Sigmoid colon (tissue), 7 donors: ENCODE measurements around the gene TNFRSF12A. TPM values are rescaled to one million over a fixed set of nuclear protein-coding genes. Genes with fewer than 3 reads are reported as not detected.

ENCODE experiments used
- DNase-seq: peaks from one replicate; pipeline ENCODE4 v3.0.0-alpha.2; 2019
- H3K27ac ChIP-seq, 4 donors: fragments of 200-600 bp; sonication (generic); one replicate each; pipeline ENCODE4 v1.5.1; 2016 to 2019; ENCODE audit warnings: mild to moderate bottlenecking in 1 of 4
- H3K27me3 ChIP-seq, 3 donors: fragments of 200-600 bp; sonication (generic); one replicate each; pipeline ENCODE4 v1.5.1; 2019; ENCODE audit warnings: mild to moderate bottlenecking in 1 of 3
- H3K36me3 ChIP-seq, 4 donors: fragments of 200-600 bp; sonication (generic); one replicate each; pipeline ENCODE4 v1.5.1; 2016 to 2019
- H3K4me1 ChIP-seq, 4 donors: fragments of 200-600 bp; sonication (generic); one replicate each; pipeline ENCODE4 v1.5.1; 2017 to 2019
- H3K4me3 ChIP-seq, 4 donors: fragments of 200-600 bp; sonication (generic); one replicate each; pipeline ENCODE4 v1.5.1; 2017 to 2019; ENCODE audit warnings: mild to moderate bottlenecking in 2 of 4, moderate library complexity in 1 of 4
- H3K9me3 ChIP-seq, 4 donors: fragments of 200-600 bp in 3 of 4; sonication (generic) in 3 of 4; one replicate each; pipeline versions ENCODE4 v1.5.1 to v1.6.1; 2013 to 2019
- CTCF ChIP-seq, 4 experiments: fragments of 450-650 bp in 3 of 4; fragments of 200-600 bp in 1 of 4; IDR thresholded peaks; one replicate each; pipeline ENCODE4 v1.5.1; 2016 to 2019; ENCODE audit warnings: antibody characterized with exemption in 4 of 4, mild to moderate bottlenecking in 3 of 4, moderate library complexity in 2 of 4
- EP300 ChIP-seq, 4 donors: sonication (generic); formaldehyde crosslinking; IDR thresholded peaks; one replicate each; pipeline ENCODE4 v1.6.1; 2017; ENCODE audit warnings: antibody characterized with exemption in 4 of 4
- POLR2A ChIP-seq, 2 donors: fragments of 450-650 bp; IDR thresholded peaks; one replicate each; pipeline ENCODE4 v1.6.1; 2016; ENCODE audit warnings: antibody characterized with exemption in 2 of 2, mild to moderate bottlenecking in 2 of 2, moderate library complexity in 2 of 2
- POLR2AphosphoS5 ChIP-seq, 4 donors: sonication (generic); formaldehyde crosslinking; IDR thresholded peaks; one replicate each; pipeline ENCODE4 v1.6.1; 2017; ENCODE audit warnings: antibody characterized with exemption in 4 of 4
- WGBS, 2 donors: extraction: QIAGEN DNeasy Blood & Tissue Kit; methylation state at CpG; one replicate each; pipeline ENCODE4 v1.1.7; 2013; 5-methylcytosine and 5-hydroxymethylcytosine counted together
- intact Hi-C: fragments of 100-400 bp; cut with DNase I; formaldehyde crosslinking; loops from one replicate; pipeline ENCODE4 v1.15.1; 2023
- polyA plus RNA-seq, 3 donors: library from polyadenylated mRNA; stranded (reverse); fragments of 200-250 nt; gene quantifications; one replicate each; pipeline ENCODE4 v1.2.3, GENCODE V29; 2013
- total RNA-seq, 4 donors: library from RNA; depleted of rRNA; stranded (reverse); fragments of >200 nt; gene quantifications; one replicate each; pipeline ENCODE4 v1.1.0, GENCODE V29; 2016
- donor health status: healthy with polysubstance abuse.
- donor health status: Bipolar disorder and iron deficiency.
- donor health status: healthy.

Gene TNFRSF12A
- total and polyA plus RNA-seq, 7 donors, result 6.1 to 78.2 (median 10.3) TPM

- intact Hi-C loops, result loop anchor here (2.0 kb wide), 2 partner anchors 70 to 108 kb away; no protein-coding TSS in a partner anchor
- H3K27me3 ChIP-seq, result peaks cover 0 to 12% (median 0%) of the 10 kb centered on the region in 3 donors
- H3K36me3 ChIP-seq, result no peaks in the 10 kb centered on the region
- TF ChIP-seq POLR2AphosphoS5 (IDR thresholded peaks at IDR 0.05) (no peak), CTCF (IDR thresholded peaks at IDR 0.05) (no peak), POLR2A (IDR thresholded peaks at IDR 0.05) (no peak), EP300 (IDR thresholded peaks at IDR 0.05) (no peak)
- peaks cover 0 to 22% (median 19%) of the 10 kb centered on the region in 4 donors for H3K4me1 ChIP-seq
- DNase-seq, result peak; percentile 71
- H3K4me3 ChIP-seq, result peak overlapping the region; percentile 70 to 91 (median 80)
- peak overlapping the region in 3 of 4 donors; percentile 65 to 74 (median 67) for H3K27ac ChIP-seq
- no peaks in the 10 kb centered on the region for H3K9me3 ChIP-seq
- WGBS, 2 donors, result 3 to 6% methylated on average over 77 of the region's 77 CpGs
Measured at GRCh38 chr16:3058139-3059030, 38.2 kb downstream of the TNFRSF12A start.

- no peak for TF ChIP-seq POLR2A (IDR thresholded peaks at IDR 0.05)
- peak; percentile 65 to 94 (median 81) for TF ChIP-seq CTCF (IDR thresholded peaks at IDR 0.05)
- peak in 2 of 4 donors; percentile 48 to 56 for TF ChIP-seq POLR2AphosphoS5 (IDR thresholded peaks at IDR 0.05)
- TF ChIP-seq EP300 (IDR thresholded peaks at IDR 0.05), result no peak
- Histone ChIP-seq H3K4me1 (peaks cover 0 to 22% (median 19%) of the 10 kb centered on the region in 4 donors), H3K9me3 (no peaks in the 10 kb centered on the region), H3K4me3 (peak overlapping the region; percentile 70 to 91 (median 80)), H3K27ac (peak overlapping the region; percentile 65 to 74 (median 66)), H3K36me3 (no peaks in the 10 kb centered on the region), H3K27me3 (peaks cover 0 to 12% (median 0%) of the 10 kb centered on the region in 3 donors)
- DNase-seq, result peak; percentile 91
- 1% methylated on average over 67 of the region's 67 CpGs for WGBS, 2 donors
- intact Hi-C loops, result loop anchor here (2.0 kb wide), 2 partner anchors 70 to 108 kb away; no protein-coding TSS in a partner anchor
Measured at GRCh38 chr16:3059041-3059722, 39.0 kb downstream of the TNFRSF12A start.

- DNase-seq, result no peak
- Histone ChIP-seq H3K9me3 (no peaks in the 10 kb centered on the region), H3K27me3 (peaks cover 0 to 12% (median 0%) of the 10 kb centered on the region in 3 donors), H3K4me3 (peak overlapping the region; percentile 70 to 91 (median 80)), H3K36me3 (no peaks in the 10 kb centered on the region), H3K27ac (peak overlapping the region; percentile 65 to 74 (median 66)), H3K4me1 (peaks cover 0 to 25% (median 22%) of the 10 kb centered on the region in 4 donors)
- TF ChIP-seq CTCF (IDR thresholded peaks at IDR 0.05) (no peak), POLR2A (IDR thresholded peaks at IDR 0.05) (no peak), EP300 (IDR thresholded peaks at IDR 0.05) (no peak), POLR2AphosphoS5 (IDR thresholded peaks at IDR 0.05) (no peak)
- 48 to 58% methylated on average over 9 of the region's 9 CpGs for WGBS, 2 donors
- intact Hi-C loops, result loop anchor here (2.0 kb wide), 2 partner anchors 69 to 107 kb away; no protein-coding TSS in a partner anchor
Measured at GRCh38 chr16:3059723-3060242, 39.6 kb downstream of the TNFRSF12A start.

GRCh38 chr16:3060339-3061127 lies 40.4 kb downstream of the TNFRSF12A start:
- no peak overlapping the region for H3K4me3 ChIP-seq
- peaks cover 0 to 12% (median 0%) of the 10 kb centered on the region in 3 donors for H3K27me3 ChIP-seq
- H3K4me1 ChIP-seq, result peaks cover 0 to 32% (median 29%) of the 10 kb centered on the region in 4 donors
- no peak overlapping the region for H3K27ac ChIP-seq
- no peaks in the 10 kb centered on the region for H3K9me3 ChIP-seq
- TF ChIP-seq CTCF (IDR thresholded peaks at IDR 0.05) (no peak), POLR2AphosphoS5 (IDR thresholded peaks at IDR 0.05) (no peak), POLR2A (IDR thresholded peaks at IDR 0.05) (no peak), EP300 (IDR thresholded peaks at IDR 0.05) (no peak)
- intact Hi-C loops, result no loop called here
- 81 to 83% methylated on average over 14 of the region's 14 CpGs for WGBS, 2 donors
- no peak for DNase-seq
- H3K36me3 ChIP-seq, result no peaks in the 10 kb centered on the region
